Neural cell (in vitro differentiated cells): Measurements from ENCODE around the gene CD300LG. TPM values are rescaled to one million over a fixed set of nuclear protein-coding genes. Genes with fewer than 3 reads are reported as not detected.

Source experiments
- H2AFZ ChIP-seq: fragments of 200-600, 300-800 bp; sonication (generic), shearing (Covaris generic); 2 replicates; pipeline ENCODE4 v1.6.0; 2014; ENCODE audit warnings: low read depth, mild to moderate bottlenecking, antibody characterized with exemption, low read length, moderate library complexity
- H3F3A ChIP-seq: fragments of 200-600 bp; shearing (Covaris generic); 2 replicates; pipeline ENCODE4 v1.6.1; 2016; ENCODE audit warnings: mild to moderate bottlenecking, moderate library complexity, mixed read lengths, antibody characterized with exemption, low read length; ENCODE audit not compliant: insufficient read depth, poor library complexity, severe bottlenecking
- H3K27ac ChIP-seq: fragments of 200-600, 300-800 bp; sonication (generic), shearing (Covaris generic); 2 replicates; pipeline ENCODE4 v1.5.1; 2014; ENCODE audit warnings: mild to moderate bottlenecking, low read length, moderate library complexity
- H3K27me3 ChIP-seq: fragments of 300-800, 200-600 bp; sonication (generic), shearing (Covaris generic); 2 replicates; pipeline ENCODE4 v1.6.0; 2014; ENCODE audit warnings: mild to moderate bottlenecking, low read depth, low read length, moderate library complexity; ENCODE audit not compliant: insufficient read depth
- H3K36me3 ChIP-seq: fragments of 300-800, 200-600 bp; sonication (generic), shearing (Covaris generic); 2 replicates; pipeline ENCODE4 v1.5.1; 2014; ENCODE audit warnings: mild to moderate bottlenecking, antibody characterized with exemption, low read length, moderate library complexity; ENCODE audit not compliant: insufficient read depth
- H3K4me2 ChIP-seq: fragments of 300-800, 200-600 bp; sonication (generic), shearing (Covaris generic); 2 replicates; pipeline ENCODE4 v1.6.0; 2014; ENCODE audit warnings: mild to moderate bottlenecking, low read length
- H3K4me3 ChIP-seq: fragments of 300-800, 200-600 bp; sonication (generic), shearing (Covaris generic); 2 replicates; pipeline ENCODE4 v1.5.1; 2014; ENCODE audit warnings: mild to moderate bottlenecking, low read length, moderate library complexity
- H3K79me2 ChIP-seq: fragments of 200-600 bp; shearing (Covaris generic); replicated peaks from 2 replicates; pipeline ENCODE4 v1.6.0; 2014; ENCODE audit warnings: mild to moderate bottlenecking, low read length, moderate library complexity; ENCODE audit not compliant: insufficient read depth
- H3K9ac ChIP-seq: fragments of 300-800, 200-600 bp; sonication (generic), shearing (Covaris generic); 2 replicates; pipeline ENCODE4 v1.6.1; 2016; ENCODE audit warnings: mild to moderate bottlenecking, low read length, mixed read lengths
- H3K9me2 ChIP-seq: fragments of 200-600 bp; shearing (Covaris generic); 2 replicates; pipeline ENCODE4 v1.6.1; 2016; ENCODE audit warnings: mild to moderate bottlenecking, low read length, mixed read lengths; ENCODE audit not compliant: insufficient read depth
- H3K9me3 ChIP-seq: fragments of 200-600, 300-800 bp; sonication (generic), shearing (Covaris generic); 2 replicates; pipeline ENCODE4 v1.6.1; 2016; ENCODE audit warnings: mild to moderate bottlenecking, mixed run types, low read length, moderate library complexity, mixed read lengths
- H4K20me1 ChIP-seq: fragments of 200-600 bp; shearing (Covaris generic); 2 replicates; pipeline ENCODE4 v1.6.1; 2016; ENCODE audit warnings: mild to moderate bottlenecking, mixed run types; ENCODE audit not compliant: insufficient read depth
- CTCF ChIP-seq: fragments of 450-650 bp; IDR thresholded peaks from 2 replicates; pipeline ENCODE4 v1.5.1; 2014; ENCODE audit warnings: antibody characterized with exemption, mild to moderate bottlenecking, moderate library complexity; ENCODE audit not compliant: poor library complexity, severe bottlenecking
- EP300 ChIP-seq: fragments of 450-650 bp; conservative IDR thresholded peaks from 2 replicates; pipeline ENCODE4 v1.6.1; 2014; ENCODE audit warnings: antibody characterized with exemption, mild to moderate bottlenecking, moderate library complexity; ENCODE audit not compliant: poor library complexity, severe bottlenecking
- EZH2 ChIP-seq: fragments of 200-600, 300-800 bp; shearing (Covaris generic), sonication (generic); IDR thresholded peaks from 2 replicates; pipeline ENCODE4 v1.6.1; 2014; ENCODE audit warnings: antibody characterized with exemption, low read length, borderline replicate concordance, mild to moderate bottlenecking; ENCODE audit not compliant: insufficient read depth, poor library complexity, severe bottlenecking
- MXI1 ChIP-seq: fragments of 450-650 bp; conservative IDR thresholded peaks from 2 replicates; pipeline ENCODE4 v1.6.1; 2014; ENCODE audit warnings: antibody characterized with exemption, mild to moderate bottlenecking; ENCODE audit not compliant: poor library complexity, severe bottlenecking
- POLR2AphosphoS5 ChIP-seq: IDR thresholded peaks from 2 replicates; pipeline ENCODE4 v1.6.1; 2012
- RAD21 ChIP-seq: fragments of 450-650 bp; conservative IDR thresholded peaks from 2 replicates; pipeline ENCODE4 v1.6.1; 2014; ENCODE audit warnings: antibody characterized with exemption, mild to moderate bottlenecking, moderate library complexity
- REST ChIP-seq: IDR thresholded peaks from 2 replicates; pipeline ENCODE4 v1.6.1; 2012; ENCODE audit warnings: borderline replicate concordance
- SMC3 ChIP-seq: fragments of 450-650 bp; conservative IDR thresholded peaks from 2 replicates; pipeline ENCODE4 v1.6.1; 2014; ENCODE audit warnings: antibody characterized with exemption, mild to moderate bottlenecking, moderate library complexity; ENCODE audit not compliant: poor library complexity
- TAF1 ChIP-seq: IDR thresholded peaks from 2 replicates; pipeline ENCODE4 v1.6.1; 2012; ENCODE audit warnings: low read depth
- polyA plus RNA-seq: library from polyadenylated mRNA; depleted of rRNA; stranded (reverse); fragments of >200 nt; gene quantifications from 2 replicates; pipeline ENCODE4 v1.2.3, GENCODE V29; 2014

The CD300LG gene
- polyA plus RNA-seq, 1 donor from 2014 or later = not detected

- H3K79me2 ChIP-seq = no peaks in the 10 kb centered on the region
- H3K27me3 ChIP-seq = no peaks in the 10 kb centered on the region
- no peaks in the 10 kb centered on the region for H3K9me2 ChIP-seq
- no peak overlapping the region for H2AFZ ChIP-seq
- TF ChIP-seq SMC3 = no peak
- TF ChIP-seq REST = no peak
- no peak for TF ChIP-seq MXI1
- TF ChIP-seq POLR2AphosphoS5 = no peak
- TF ChIP-seq CTCF = no peak
- TF ChIP-seq TAF1 = no peak
- TF ChIP-seq RAD21 = no peak
- TF ChIP-seq EP300 = no peak
- TF ChIP-seq EZH2 = no peak
- no peaks in the 10 kb centered on the region for H4K20me1 ChIP-seq
- H3K9me3 ChIP-seq = no peaks in the 10 kb centered on the region
- no peak overlapping the region for H3K27ac ChIP-seq
- no peak overlapping the region for H3K4me3 ChIP-seq
- no peak overlapping the region for H3K4me2 ChIP-seq
- H3K9ac ChIP-seq = no peak overlapping the region
- H3F3A ChIP-seq = no peaks in the 10 kb centered on the region
- H3K36me3 ChIP-seq = no peaks in the 10 kb centered on the region
Measured at GRCh38 chr17:43805117-43805516, 41.9 kb upstream of the CD300LG start.

- no peaks in the 10 kb centered on the region for H3K9me3 ChIP-seq
- H3K79me2 ChIP-seq = no peaks in the 10 kb centered on the region
- no peak overlapping the region for H2AFZ ChIP-seq
- TF ChIP-seq MXI1 (no peak), SMC3 (no peak), RAD21 (no peak), CTCF (no peak), REST (no peak), POLR2AphosphoS5 (no peak), TAF1 (no peak), EP300 (no peak), EZH2 (no peak)
- no peak overlapping the region for H3K4me2 ChIP-seq
- H3K27ac ChIP-seq = no peak overlapping the region
- peaks cover 5% of the 10 kb centered on the region for H3K36me3 ChIP-seq
- H4K20me1 ChIP-seq = no peaks in the 10 kb centered on the region
- H3K9ac ChIP-seq = no peak overlapping the region
- H3F3A ChIP-seq = no peaks in the 10 kb centered on the region
- no peaks in the 10 kb centered on the region for H3K27me3 ChIP-seq
- H3K4me3 ChIP-seq = no peak overlapping the region
- H3K9me2 ChIP-seq = no peaks in the 10 kb centered on the region
Measured at GRCh38 chr17:43808076-43808475, 38.9 kb upstream of the CD300LG start.
